Measurements from ENCODE around the gene PANX1. TPM values are rescaled to one million over a fixed set of nuclear protein-coding genes. Genes with fewer than 3 reads are reported as not detected.

The PANX1 gene
- total and polyA plus RNA-seq, 2 experiments from 2014 or later: 9.5 to 40.8 TPM

DNA sequence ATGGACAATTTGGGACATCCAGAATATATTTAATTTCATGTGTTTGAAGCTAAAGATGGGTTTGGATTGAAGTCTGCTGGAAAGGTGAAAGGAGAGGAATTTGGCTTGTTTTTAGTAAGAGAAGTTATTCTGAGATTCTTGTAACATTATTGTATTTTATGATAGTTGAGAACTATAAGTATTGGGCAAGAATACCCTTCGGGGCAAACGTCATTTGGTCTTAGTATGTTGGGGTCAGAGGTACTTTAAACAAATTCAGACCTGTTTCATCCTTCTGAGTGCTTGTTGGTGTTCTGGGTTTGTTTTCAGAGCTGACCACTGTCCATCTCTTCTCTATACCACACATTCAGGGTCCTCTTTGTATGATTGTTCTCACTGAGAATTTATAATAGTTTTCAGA is 19.5 kb downstream of the PANX1 start:
- Mint-ChIP-seq H3K36me3 (ENCODE audit: low read depth) (peaks cover 2% of the 10 kb centered on the region; the same call in 1 of the 3 replicates), H3K4me1 (peaks cover 79% of the 10 kb centered on the region), H3K9me3 (no peaks in the 10 kb centered on the region), H3K27me3 (ENCODE audit: insufficient read depth, low read depth, poor library complexity) (peaks cover 6% of the 10 kb centered on the region), H3K4me3 (no peak overlapping the region), H3K27ac (no peak overlapping the region)
- peaks cover 100% of the 10 kb centered on the region for H3K79me2 ChIP-seq (replicated peaks; ENCODE audit: insufficient read depth)
- no peaks in the 10 kb centered on the region for H3K36me3 ChIP-seq (ENCODE audit: insufficient read depth)
- no peak overlapping the region for H3K27ac ChIP-seq (ENCODE audit: low read depth)
- H4K20me1 ChIP-seq (replicated peaks; ENCODE audit: insufficient read depth): peaks cover 90% of the 10 kb centered on the region
- no peak for DNase-seq (ENCODE audit: low spot score)
- H3K4me2 ChIP-seq: no peak overlapping the region
- no peaks in the 10 kb centered on the region for H3K27me3 ChIP-seq (ENCODE audit: insufficient read depth)
- TF ChIP-seq EZH2phosphoT487 (IDR thresholded peaks at IDR 0.05; ENCODE audit: unreplicated experiment): no peak
- no peak for TF ChIP-seq CREB1 (CRISPR knock-in tag; IDR thresholded peaks at IDR 0.05; ENCODE audit: low read depth)
- no peak for TF ChIP-seq POLR2AphosphoS5 (IDR thresholded peaks at IDR 0.05; ENCODE audit: low read depth)
- TF ChIP-seq, protein P1, sequence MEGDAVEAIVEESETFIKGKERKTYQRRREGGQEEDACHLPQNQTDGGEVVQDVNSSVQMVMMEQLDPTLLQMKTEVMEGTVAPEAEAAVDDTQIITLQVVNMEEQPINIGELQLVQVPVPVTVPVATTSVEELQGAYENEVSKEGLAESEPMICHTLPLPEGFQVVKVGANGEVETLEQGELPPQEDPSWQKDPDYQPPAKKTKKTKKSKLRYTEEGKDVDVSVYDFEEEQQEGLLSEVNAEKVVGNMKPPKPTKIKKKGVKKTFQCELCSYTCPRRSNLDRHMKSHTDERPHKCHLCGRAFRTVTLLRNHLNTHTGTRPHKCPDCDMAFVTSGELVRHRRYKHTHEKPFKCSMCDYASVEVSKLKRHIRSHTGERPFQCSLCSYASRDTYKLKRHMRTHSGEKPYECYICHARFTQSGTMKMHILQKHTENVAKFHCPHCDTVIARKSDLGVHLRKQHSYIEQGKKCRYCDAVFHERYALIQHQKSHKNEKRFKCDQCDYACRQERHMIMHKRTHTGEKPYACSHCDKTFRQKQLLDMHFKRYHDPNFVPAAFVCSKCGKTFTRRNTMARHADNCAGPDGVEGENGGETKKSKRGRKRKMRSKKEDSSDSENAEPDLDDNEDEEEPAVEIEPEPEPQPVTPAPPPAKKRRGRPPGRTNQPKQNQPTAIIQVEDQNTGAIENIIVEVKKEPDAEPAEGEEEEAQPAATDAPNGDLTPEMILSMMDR (conservative IDR thresholded peaks at IDR 0.05; ENCODE audit: low read depth in 2 of 2): no peak
- no peak for TF ChIP-seq STAT1 (IDR thresholded peaks at IDR 0.05; ENCODE audit: unreplicated experiment)
- TF ChIP-seq JUNB (IDR thresholded peaks at IDR 0.05; ENCODE audit: unreplicated experiment): no peak
- no peak for TF ChIP-seq NANOG (IDR thresholded peaks at IDR 0.05; ENCODE audit: borderline replicate concordance)
- TF ChIP-seq, protein P2, sequence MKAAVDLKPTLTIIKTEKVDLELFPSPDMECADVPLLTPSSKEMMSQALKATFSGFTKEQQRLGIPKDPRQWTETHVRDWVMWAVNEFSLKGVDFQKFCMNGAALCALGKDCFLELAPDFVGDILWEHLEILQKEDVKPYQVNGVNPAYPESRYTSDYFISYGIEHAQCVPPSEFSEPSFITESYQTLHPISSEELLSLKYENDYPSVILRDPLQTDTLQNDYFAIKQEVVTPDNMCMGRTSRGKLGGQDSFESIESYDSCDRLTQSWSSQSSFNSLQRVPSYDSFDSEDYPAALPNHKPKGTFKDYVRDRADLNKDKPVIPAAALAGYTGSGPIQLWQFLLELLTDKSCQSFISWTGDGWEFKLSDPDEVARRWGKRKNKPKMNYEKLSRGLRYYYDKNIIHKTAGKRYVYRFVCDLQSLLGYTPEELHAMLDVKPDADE (IDR thresholded peaks at IDR 0.05): no peak
- no peak for TF ChIP-seq ZNF331 (CRISPR knock-in tag; IDR thresholded peaks at IDR 0.05; ENCODE audit: low read depth)
- no peak for TF ChIP-seq EZH2 (IDR thresholded peaks at IDR 0.05; ENCODE audit: low read depth, unreplicated experiment)
- TF ChIP-seq, protein P3, sequence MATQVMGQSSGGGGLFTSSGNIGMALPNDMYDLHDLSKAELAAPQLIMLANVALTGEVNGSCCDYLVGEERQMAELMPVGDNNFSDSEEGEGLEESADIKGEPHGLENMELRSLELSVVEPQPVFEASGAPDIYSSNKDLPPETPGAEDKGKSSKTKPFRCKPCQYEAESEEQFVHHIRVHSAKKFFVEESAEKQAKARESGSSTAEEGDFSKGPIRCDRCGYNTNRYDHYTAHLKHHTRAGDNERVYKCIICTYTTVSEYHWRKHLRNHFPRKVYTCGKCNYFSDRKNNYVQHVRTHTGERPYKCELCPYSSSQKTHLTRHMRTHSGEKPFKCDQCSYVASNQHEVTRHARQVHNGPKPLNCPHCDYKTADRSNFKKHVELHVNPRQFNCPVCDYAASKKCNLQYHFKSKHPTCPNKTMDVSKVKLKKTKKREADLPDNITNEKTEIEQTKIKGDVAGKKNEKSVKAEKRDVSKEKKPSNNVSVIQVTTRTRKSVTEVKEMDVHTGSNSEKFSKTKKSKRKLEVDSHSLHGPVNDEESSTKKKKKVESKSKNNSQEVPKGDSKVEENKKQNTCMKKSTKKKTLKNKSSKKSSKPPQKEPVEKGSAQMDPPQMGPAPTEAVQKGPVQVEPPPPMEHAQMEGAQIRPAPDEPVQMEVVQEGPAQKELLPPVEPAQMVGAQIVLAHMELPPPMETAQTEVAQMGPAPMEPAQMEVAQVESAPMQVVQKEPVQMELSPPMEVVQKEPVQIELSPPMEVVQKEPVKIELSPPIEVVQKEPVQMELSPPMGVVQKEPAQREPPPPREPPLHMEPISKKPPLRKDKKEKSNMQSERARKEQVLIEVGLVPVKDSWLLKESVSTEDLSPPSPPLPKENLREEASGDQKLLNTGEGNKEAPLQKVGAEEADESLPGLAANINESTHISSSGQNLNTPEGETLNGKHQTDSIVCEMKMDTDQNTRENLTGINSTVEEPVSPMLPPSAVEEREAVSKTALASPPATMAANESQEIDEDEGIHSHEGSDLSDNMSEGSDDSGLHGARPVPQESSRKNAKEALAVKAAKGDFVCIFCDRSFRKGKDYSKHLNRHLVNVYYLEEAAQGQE (IDR thresholded peaks at IDR 0.05; ENCODE audit: unreplicated experiment): no peak
- TF ChIP-seq ZNF114 (CRISPR knock-in tag; IDR thresholded peaks at IDR 0.05): no peak
- H2AFZ ChIP-seq: no peak overlapping the region
- ATAC-seq: no peak
- H3F3A ChIP-seq (replicated peaks; ENCODE audit: low read depth): no peaks in the 10 kb centered on the region
- no peaks in the 10 kb centered on the region for H3K9me2 ChIP-seq (ENCODE audit: insufficient read depth)
- H3K4me1 ChIP-seq (ENCODE audit: insufficient read depth): peaks cover 60% of the 10 kb centered on the region
- no peak overlapping the region for H3K4me3 ChIP-seq

All from GM23338 (cell line).